Astrocyte (in vitro differentiated cells and primary cell): ENCODE measurements around the gene SLC39A8.

ENCODE experiments used
- CTCF ChIP-seq: IDR thresholded peaks from 2 replicates; pipeline ENCODE4 v1.5.1; 2011; ENCODE audit warnings: low read depth, mild to moderate bottlenecking, inconsistent platforms, low read length, moderate library complexity; ENCODE audit not compliant: insufficient read depth
- EZH2 ChIP-seq: IDR thresholded peaks from 2 replicates; pipeline ENCODE4 v1.6.1; 2012; ENCODE audit warnings: mild to moderate bottlenecking, low read length, inconsistent platforms; ENCODE audit not compliant: insufficient read depth

GRCh38 chr4:102223461-102223860 lies 121.8 kb downstream of the SLC39A8 start:
- TF ChIP-seq CTCF (no peak), EZH2 (no peak)
